HG03558 (cell line): Measurements from ENCODE around the gene UQCRHL.
"Not testable (repeated sequence)": the region's sequence is repeated elsewhere in the genome, so short reads cannot be mapped to it uniquely, and the experiment has no call there.

Experiments used
- ATAC-seq: cut with Tn5 transposase; IDR thresholded peaks from one replicate; pipeline ENCODE4 v1.9.1; 2021; ENCODE audit warnings: moderate number of reproducible peaks; ENCODE audit not compliant: unreplicated experiment; ENCODE audit errors: extremely low read depth

Gene UQCRHL

GRCh38 chr1:15807549-15807948 is at the start of gene UQCRHL:
UQCRHL (minus strand) TSS chr1:15807649; CDS start chr1:15807649, 0 bp downstream.
- not testable (repeated sequence) for ATAC-seq

- ATAC-seq, result no peak
These were observed 49.4 kb upstream of the UQCRHL start for GRCh38 chr1:15856888-15857287.

GRCh38 chr1:15852828-15853302 is 45.4 kb upstream of the UQCRHL start:
- ATAC-seq, result no peak

DNA sequence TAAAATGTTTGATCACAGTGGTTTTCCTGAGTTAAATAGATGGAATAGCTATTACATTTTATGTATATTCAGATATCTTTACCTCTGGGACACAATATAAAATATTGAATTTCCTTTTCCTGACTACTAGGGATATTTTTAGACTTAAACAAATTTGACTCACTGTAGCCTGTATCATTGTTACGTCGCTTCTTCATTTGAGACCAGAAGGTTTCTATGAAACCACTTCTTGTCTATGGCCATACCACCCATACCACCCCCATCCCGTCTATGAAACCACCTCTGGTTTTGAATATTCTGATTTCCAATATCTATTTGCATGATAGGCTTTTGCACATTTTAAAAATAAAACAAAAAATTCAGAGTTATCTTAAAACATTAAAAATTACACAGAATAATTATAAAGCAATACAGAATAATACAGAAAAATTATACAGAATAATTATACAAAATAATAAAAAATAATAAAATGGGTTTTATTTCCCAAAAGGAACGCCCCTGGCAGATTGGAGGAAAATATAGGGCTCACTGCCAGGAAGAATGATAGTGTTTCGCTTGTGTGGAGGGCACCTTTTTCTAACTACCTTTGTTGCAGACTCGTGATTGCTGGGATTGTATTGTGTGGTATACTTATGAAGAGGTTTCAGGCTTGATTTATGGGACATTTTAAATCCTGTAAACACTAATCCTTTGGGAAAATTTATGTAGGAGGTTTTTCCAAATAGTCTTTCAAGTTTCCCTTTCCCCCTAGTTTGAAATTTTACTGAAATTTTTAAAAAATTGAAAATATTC is 44.8 kb upstream of the UQCRHL start:
- no peak for ATAC-seq

DNA sequence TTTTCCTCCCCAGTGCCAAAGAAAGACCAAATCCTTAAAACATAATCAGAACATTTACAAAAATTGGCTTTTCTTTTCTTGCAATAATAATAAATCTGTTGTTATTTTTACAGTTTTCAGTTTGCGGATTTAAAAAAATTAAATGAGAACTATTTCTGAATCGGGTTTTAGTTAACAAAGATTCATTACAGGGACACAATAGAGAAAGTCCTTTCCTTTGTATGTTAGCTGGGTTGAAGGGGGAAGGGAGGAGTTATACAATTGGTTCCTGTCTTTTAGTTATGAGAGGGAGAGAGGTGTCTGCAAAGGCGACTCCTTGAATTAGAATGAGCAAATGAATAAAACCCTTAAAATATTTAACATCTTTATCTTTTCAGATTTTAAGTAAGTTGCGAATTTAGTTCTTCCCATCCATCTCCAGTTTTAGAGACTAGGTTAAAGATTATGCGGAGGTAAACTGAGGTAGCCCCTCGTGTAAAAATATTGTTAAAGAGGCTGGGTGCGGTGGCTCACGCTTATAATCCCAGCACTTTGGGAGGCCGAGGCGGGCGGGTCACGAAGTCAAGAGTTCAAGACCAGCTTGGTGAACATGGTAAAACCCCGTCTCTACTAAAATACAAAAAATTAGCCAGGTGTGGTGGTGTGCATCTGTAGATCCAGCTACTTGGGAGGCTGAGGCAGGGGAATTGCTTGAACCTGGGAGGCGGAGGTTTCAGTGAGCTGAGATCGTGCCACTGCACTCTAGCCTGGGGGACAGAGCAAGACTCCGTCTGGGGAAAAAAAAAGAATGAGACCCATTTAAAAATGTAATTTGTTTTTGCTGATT is 44.0 kb upstream of the UQCRHL start:
- ATAC-seq, result no peak

DNA sequence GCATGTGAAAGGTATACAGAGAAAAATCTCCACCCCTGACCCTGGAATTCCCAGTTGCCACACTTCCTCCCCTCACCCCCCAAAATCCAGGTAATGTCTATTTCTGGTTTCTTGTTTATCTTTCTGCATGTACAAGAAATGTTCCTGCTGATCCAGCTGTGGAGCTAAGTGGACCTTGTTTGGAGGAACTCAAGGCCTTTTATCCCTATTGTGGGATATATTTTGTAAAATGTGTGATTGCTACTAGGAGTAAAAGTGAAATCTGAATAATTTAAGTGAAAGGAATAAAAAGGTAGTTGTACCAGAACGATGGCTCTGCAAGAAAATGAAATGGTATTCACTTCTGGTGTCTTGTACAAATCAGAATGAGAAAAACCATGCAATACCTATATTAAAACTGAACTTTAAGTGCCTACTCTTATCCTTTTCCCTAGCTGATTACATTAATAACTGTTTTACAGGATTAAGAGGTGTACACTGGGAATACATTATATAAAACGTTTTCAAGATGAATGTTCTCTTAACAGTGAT is 43.1 kb upstream of the UQCRHL start:
- ATAC-seq, result no peak

DNA sequence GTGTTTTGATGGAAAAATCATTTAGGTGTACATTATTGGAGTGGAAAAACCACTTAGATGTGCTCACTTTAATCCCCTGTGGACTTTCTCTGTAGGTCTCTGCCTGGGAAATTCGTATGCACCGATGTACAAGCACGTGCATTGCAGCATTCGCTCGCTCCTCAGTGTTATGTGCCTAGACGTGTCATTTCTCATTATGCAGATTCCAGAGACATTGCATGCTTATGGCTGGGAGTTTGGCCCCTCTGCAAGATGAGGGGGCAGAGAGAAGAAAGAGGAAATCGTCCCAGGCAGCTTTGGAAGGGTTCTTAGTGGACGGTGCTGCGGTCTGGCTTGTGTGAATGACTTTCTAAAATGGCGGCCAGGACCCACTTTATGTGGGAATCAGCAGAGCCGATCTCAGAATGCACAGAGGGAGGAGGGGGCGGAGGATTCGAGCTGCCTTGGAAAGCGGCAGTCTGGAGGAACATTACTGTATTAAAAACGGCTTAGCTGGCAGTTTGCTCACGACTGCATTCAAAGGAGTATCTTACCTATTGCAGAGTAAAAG is 42.4 kb upstream of the UQCRHL start:
- ATAC-seq, result no peak

DNA sequence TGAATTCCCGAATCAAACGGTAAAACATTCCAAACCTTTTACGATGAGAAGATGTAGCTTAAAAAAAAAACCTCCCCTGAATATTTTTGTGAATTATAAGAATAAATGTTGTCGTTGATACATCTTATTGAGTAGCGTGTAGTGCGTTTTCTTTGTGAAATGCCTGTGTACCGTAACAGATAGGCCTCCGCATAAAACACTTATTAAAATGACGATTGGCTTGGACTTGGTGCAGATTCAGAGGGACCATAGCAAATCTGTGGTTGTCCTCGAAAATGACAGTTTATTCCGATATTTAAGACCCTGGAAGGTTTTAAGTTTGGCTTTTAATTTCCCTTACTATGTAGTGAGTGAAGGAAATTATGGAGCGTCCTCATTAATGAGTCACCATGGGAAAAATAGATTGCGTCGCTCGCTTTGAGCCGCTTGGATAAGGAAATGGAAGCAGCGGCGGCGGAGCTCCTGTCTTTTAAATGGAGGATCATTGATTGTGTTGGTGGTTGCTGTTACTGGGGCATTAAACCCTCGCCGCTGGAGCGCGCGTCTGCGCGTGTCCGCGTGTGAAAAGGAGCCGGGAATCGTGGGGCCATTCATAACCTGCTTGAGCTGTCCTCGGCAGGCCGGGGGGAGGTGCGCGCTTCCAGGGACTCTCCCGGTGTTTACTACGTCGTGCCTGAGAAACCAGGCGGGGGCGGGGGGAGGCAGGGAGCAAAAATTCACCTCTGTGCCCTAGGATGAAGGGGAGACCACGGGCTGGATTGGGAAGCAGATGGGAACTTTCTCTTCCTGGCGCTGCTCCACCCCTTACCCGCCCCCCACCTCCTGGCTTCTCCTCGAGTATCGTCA is 41.7 kb upstream of the UQCRHL start:
- no peak for ATAC-seq

GRCh38 chr1:15848143-15848928 is 40.9 kb upstream of the UQCRHL start:
- ATAC-seq, result no peak

- ATAC-seq, result no peak
These were observed 40.4 kb upstream of the UQCRHL start for GRCh38 chr1:15847893-15848142.

DNA sequence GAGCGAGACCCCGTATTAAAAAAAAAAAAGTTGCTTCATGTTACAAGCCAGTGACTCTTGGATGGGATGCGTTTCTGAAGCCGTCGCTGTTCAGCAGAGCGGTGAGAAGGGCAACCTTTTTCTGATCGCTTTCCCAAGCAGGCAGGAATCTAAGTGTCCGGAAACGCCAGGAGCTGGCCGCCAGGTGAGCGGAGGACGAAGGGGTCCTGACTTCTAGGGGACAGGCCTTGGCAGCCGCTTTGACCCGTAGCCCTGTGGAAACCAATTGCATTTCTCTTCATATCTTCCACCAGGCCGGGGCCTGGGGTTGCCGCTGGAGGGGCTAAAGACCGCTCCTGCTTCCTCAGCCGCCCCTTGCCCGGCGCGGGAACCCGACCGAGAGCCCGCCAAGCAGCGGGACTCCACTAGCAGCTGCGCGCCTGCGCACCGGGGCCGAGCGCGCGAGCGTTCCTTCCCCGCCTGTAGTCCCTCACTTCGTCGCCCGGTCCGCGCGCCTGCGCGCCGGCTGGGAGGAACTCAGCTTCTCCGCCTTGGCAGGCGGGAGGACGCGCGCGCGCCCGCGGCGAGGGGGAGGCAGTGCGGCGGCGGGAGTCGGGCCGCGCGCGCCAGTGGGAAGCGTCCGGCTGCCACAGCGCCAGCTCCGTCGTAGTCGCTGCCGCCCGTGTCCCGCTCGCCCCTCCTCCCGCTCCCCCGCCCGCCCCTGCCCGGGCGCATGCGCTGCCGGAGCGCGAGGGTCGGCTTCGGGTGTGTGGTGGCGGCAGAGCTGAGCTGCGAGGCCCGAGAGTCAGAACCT is 39.8 kb upstream of the UQCRHL start, which contains the start of gene SPEN:
SPEN (plus strand) TSS at position 608 of the 793 bp plus-strand sequence. CDS start 361 bp downstream, outside the sequence.
- no peak for ATAC-seq

GRCh38 chr1:15846056-15846455 is 38.6 kb upstream of the UQCRHL start:
- ATAC-seq, result not testable (repeated sequence)

GRCh38 chr1:15843826-15844572 is 36.5 kb upstream of the UQCRHL start:
- ATAC-seq, result no peak

DNA sequence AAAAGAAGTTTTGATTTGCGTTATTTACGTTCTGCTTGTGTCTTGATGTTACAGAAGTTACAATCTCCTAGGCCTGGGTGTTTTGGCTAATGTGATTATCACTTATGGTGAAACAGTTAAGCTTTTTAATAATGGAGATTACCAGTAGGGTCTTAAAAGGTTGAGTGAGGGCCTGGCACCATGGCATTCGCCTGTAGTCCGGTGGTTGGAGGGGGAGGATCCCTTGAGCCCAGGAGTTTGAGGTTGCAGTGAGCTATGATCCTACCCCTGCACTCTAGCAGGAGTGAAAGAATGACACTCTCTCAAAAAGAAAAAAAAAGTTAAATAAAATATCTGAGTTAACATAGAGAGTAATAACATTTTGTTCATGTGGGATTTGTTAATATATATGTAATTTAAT is 31.3 kb upstream of the UQCRHL start:
- no peak for ATAC-seq

- no peak for ATAC-seq
These were observed 30.5 kb upstream of the UQCRHL start for GRCh38 chr1:15837931-15838330.

GRCh38 chr1:15836772-15837669 is 29.6 kb upstream of the UQCRHL start:
- ATAC-seq, result no peak

- not testable (repeated sequence) for ATAC-seq
These were observed 29.0 kb upstream of the UQCRHL start for GRCh38 chr1:15836511-15836771.
